Measurements from ENCODE around the gene SPATA31D4.
"Not testable (repeated sequence)": the region's sequence is repeated elsewhere in the genome, so short reads cannot be mapped to it uniquely, and the experiment has no call there.

Gene SPATA31D4

DNA sequence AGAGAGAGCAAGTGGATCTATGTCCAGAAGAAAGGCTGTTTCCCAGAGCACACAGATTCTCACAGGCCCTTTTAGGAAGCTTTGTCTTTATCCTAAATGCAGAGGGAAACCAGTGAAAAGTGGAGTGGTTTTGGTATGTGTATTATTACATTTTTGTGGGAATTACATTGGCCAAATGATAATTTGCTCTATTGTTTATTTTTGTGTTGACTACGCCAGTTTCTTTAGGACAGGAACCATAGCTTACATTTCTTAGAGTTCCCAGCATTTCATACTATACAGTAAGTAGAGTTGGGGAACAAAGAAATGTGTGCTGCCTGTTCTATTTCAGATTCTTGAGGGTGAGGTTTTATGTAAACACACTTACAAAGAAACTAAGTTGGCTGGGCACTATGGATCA lies 29.4 kb upstream of the SPATA31D4 start:
- 0 out of 22 replicates have a peak, but pooled peaks cover 0 to 3% (median 0%) of the 10 kb centered on the region in 11 experiments for H3K9me3 ChIP-seq (replicated peaks in 1 of 11)
- H3K4me1 ChIP-seq = no peaks in the 10 kb centered on the region
- H3K36me3 ChIP-seq = no peaks in the 10 kb centered on the region
- H3K9ac ChIP-seq = no peak overlapping the region
- H4K20me1 ChIP-seq = no peaks in the 10 kb centered on the region
- no peak overlapping the region for H3K4me2 ChIP-seq
- no peak overlapping the region for H3K27ac ChIP-seq
- H3K4me3 ChIP-seq = no peak overlapping the region
- no peak for TF ChIP-seq Cebpa-rat (IDR thresholded peaks at IDR 0.05)
- no peaks in the 10 kb centered on the region for H3K27me3 ChIP-seq

- TF ChIP-seq Cebpa-rat (IDR thresholded peaks at IDR 0.05) = no peak
- H3K4me2 ChIP-seq = no peak overlapping the region
These were observed 26.0 kb upstream of the SPATA31D4 start for GRCh38 chr9:81902196-81902595.

DNA sequence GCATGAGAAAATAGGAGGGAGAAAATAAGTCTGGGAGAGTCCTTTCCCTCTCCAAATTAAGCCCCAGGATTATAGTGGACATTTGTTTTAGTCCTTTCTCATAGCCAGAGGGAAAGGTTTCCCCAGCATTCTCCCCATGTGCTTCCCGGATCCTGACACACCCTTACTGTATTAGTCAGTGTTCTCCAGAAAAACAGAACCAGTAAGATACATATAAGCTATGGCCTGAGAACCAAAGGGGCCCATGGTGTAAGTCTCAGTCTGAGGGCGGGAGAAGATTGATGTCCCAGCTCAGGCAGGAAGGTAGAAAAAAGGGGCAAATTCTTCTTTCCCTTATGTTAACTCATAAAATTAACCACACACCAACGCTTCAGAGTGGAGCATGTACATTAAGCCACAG lies 25.6 kb upstream of the SPATA31D4 start:
- no peaks in the 10 kb centered on the region for H3K4me1 ChIP-seq
- no peaks in the 10 kb centered on the region for H3K27me3 ChIP-seq
- no peak overlapping the region for H3K4me2 ChIP-seq
- no peaks in the 10 kb centered on the region for H3K36me3 ChIP-seq
- TF ChIP-seq Cebpa-rat (IDR thresholded peaks at IDR 0.05) = no peak
- H3K4me3 ChIP-seq = no peak overlapping the region
- no peak overlapping the region for H3K9ac ChIP-seq
- no peak overlapping the region for H3K27ac ChIP-seq
- H3K9me3 ChIP-seq (replicated peaks in 1 of 11) = no peaks in the 10 kb centered on the region
- H4K20me1 ChIP-seq = no peaks in the 10 kb centered on the region

More at GRCh38 chr9:81902196-81902595, 26.0 kb upstream of the SPATA31D4 start:
- Histone ChIP-seq H3K9me3 (replicated peaks in 1 of 11) (0 out of 22 replicates have a peak, but pooled peaks cover 0 to 2% (median 0%) of the 10 kb centered on the region in 11 experiments), H3K4me3 (no peak overlapping the region), H3K27ac (no peak overlapping the region), H3K4me1 (no peaks in the 10 kb centered on the region), H4K20me1 (no peaks in the 10 kb centered on the region), H3K27me3 (no peaks in the 10 kb centered on the region), H3K36me3 (no peaks in the 10 kb centered on the region), H3K9ac (no peak overlapping the region)

DNA sequence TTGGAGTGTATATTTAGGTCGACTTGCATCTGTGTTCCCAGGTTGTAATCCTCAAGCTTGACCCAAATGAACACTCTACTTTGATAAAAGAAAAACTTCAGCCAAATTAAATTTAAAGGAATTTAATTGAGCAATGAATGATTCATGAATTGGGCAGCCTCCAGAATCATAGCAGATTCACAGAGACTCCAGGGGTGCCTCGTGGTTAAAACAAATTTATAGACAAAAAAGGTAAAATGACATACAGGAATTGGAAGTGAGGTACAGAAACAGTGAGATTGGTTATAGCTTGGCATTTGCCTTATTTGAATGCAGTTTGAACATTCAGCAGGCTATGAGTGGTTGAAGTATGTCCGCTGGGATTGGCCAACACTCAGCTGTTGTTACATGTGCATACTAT lies 21.6 kb upstream of the SPATA31D4 start:
- H3K27me3 ChIP-seq = no peaks in the 10 kb centered on the region
- H3K9me3 ChIP-seq (replicated peaks in 1 of 11) = no peaks in the 10 kb centered on the region
- TF ChIP-seq Cebpa-rat (IDR thresholded peaks at IDR 0.05) = no peak
- no peak overlapping the region for H3K27ac ChIP-seq
- no peak overlapping the region for H3K9ac ChIP-seq
- H3K4me2 ChIP-seq = no peak overlapping the region
- H3K4me1 ChIP-seq = no peaks in the 10 kb centered on the region
- no peaks in the 10 kb centered on the region for H3K36me3 ChIP-seq
- no peaks in the 10 kb centered on the region for H4K20me1 ChIP-seq
- H3K4me3 ChIP-seq = no peak overlapping the region

- TF ChIP-seq Cebpa-rat (IDR thresholded peaks at IDR 0.05) = no peak
- Histone ChIP-seq H3K27me3 (no peaks in the 10 kb centered on the region), H3K4me1 (no peaks in the 10 kb centered on the region), H4K20me1 (no peaks in the 10 kb centered on the region), H3K9me3 (replicated peaks in 1 of 11) (no peaks in the 10 kb centered on the region), H3K4me3 (no peak overlapping the region), H3K4me2 (no peak overlapping the region), H3K27ac (no peak overlapping the region), H3K36me3 (no peaks in the 10 kb centered on the region), H3K9ac (no peak overlapping the region)
These were observed 16.1 kb upstream of the SPATA31D4 start for GRCh38 chr9:81912135-81912534.

DNA sequence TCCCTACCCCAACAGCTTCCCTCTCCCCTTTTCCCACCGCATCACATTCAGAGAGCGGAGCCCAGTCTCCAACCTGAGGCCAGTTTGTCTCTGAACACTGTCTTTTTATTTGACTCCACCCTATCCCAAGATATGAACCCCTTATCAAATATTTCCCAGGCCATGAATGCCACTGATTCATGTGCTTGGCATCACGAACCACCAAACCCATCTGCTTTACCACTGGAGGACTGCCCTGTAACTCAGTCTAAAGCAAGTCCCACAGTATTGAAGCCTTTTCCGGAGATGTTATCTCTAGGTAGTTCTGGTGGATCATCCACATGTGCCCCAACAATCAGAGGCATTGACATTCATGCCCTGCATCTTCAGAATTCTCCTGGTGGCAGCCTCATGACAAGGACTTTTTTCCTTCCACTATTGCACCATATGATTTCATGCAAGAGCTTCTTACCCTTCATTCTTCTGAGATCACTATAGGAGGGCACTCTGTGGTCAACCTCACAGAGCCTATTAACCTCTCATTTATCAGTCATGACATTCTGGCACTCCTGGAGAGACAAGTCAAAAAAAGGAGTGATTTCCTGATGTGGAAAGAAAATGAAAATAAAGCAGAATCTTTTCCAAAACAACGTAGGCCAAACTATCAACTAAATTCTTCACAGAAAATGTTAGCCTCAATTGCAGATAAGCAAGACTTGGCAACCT lies 12.3 kb upstream of the SPATA31D4 start:
- Histone ChIP-seq H3K36me3 (no peaks in the 10 kb centered on the region), H3K9me3 (replicated peaks in 1 of 11) (no peaks in the 10 kb centered on the region), H3K27me3 (no peaks in the 10 kb centered on the region), H3K4me2 (no peak overlapping the region), H4K20me1 (no peaks in the 10 kb centered on the region), H3K4me1 (no peaks in the 10 kb centered on the region), H3K9ac (no peak overlapping the region), H3K27ac (no peak overlapping the region), H3K4me3 (no peak overlapping the region)
- no peak for TF ChIP-seq Cebpa-rat (IDR thresholded peaks at IDR 0.05)

- not testable (repeated sequence) for H4K20me1 ChIP-seq
These were observed 9.7 kb upstream of the SPATA31D4 start for GRCh38 chr9:81918507-81918906.

DNA sequence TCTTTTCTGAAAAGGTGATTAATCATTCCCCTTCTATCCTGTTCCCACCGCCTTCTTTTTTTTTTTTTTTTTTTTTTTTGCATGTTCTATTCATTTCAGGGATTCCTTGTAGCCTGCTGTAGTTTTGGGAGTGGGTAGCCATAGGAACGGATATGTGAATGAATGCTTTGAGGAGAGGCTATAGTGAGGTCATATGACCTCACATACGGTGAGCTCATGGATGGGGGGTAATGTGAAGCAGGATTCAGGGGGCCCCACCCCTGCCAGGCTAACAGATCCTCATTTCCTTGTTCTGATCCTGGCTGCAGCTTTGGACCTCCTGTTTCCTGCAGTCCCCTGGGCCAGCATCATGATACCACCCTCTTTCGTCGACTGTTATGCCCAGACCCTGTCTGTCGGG lies 1.9 kb downstream of the SPATA31D4 start:
- not testable (repeated sequence) for H3K27ac ChIP-seq; H3K4me3 ChIP-seq; H3K4me1 ChIP-seq; H3K9me3 ChIP-seq (replicated peaks in 1 of 11); H3K36me3 ChIP-seq; H3K9ac ChIP-seq; H3K4me2 ChIP-seq; H3K27me3 ChIP-seq; H4K20me1 ChIP-seq

More at GRCh38 chr9:81918507-81918906, 9.7 kb upstream of the SPATA31D4 start:
- not testable (repeated sequence) for H3K27me3 ChIP-seq; H3K4me1 ChIP-seq; H3K9me3 ChIP-seq (replicated peaks in 1 of 11); H3K9ac ChIP-seq; H3K36me3 ChIP-seq; H3K4me3 ChIP-seq; H3K27ac ChIP-seq; H3K4me2 ChIP-seq

- not testable (repeated sequence) for H3K4me2 ChIP-seq; H3K36me3 ChIP-seq; H3K27me3 ChIP-seq; H3K4me3 ChIP-seq; H3K9me3 ChIP-seq (replicated peaks in 1 of 11); H3K9ac ChIP-seq; H3K4me1 ChIP-seq; H3K27ac ChIP-seq; H4K20me1 ChIP-seq
These were observed 5.3 kb downstream of the SPATA31D4 start for GRCh38 chr9:81933547-81933946.

- H3K36me3 ChIP-seq; H3K4me3 ChIP-seq; H3K4me1 ChIP-seq; H3K9ac ChIP-seq; H3K27me3 ChIP-seq; H3K4me2 ChIP-seq; H4K20me1 ChIP-seq; H3K27ac ChIP-seq; H3K9me3 ChIP-seq (replicated peaks in 1 of 11): not testable (repeated sequence)
These were observed 15.2 kb downstream of the SPATA31D4 start, which contains the start of gene SPATA31D3 for GRCh38 chr9:81943393-81943792. TSS of gene SPATA31D3 (plus strand) at chr9:81943500. CDS start at chr9:81943586, 86 bp downstream.

- H3K4me1 ChIP-seq; H4K20me1 ChIP-seq; H3K4me3 ChIP-seq; H3K4me2 ChIP-seq; H3K9ac ChIP-seq; H3K27me3 ChIP-seq; H3K27ac ChIP-seq; H3K36me3 ChIP-seq; H3K9me3 ChIP-seq (replicated peaks in 1 of 11): not testable (repeated sequence)
These were observed 20.4 kb downstream of the SPATA31D4 start for GRCh38 chr9:81948650-81949049.
